Brain microvascular endothelial cell (primary cell): ENCODE data around the gene TUT7.
"Not testable (repeated sequence)": the region's sequence is repeated elsewhere in the genome, so short reads cannot be mapped to it uniquely, and the experiment has no call there.

Experiments
- DNase-seq: peaks from one replicate; pipeline ENCODE4 v3.0.0-alpha.2; 2020
- H3K27ac ChIP-seq: fragments of 250-450 bp; sonication (Bioruptor Pico); 2 replicates; pipeline ENCODE4 v1.5.1; 2020; ENCODE audit warnings: mild to moderate bottlenecking, moderate library complexity
- H3K27me3 ChIP-seq: fragments of 250-450 bp; sonication (Bioruptor Pico); replicated peaks from 2 replicates; pipeline ENCODE4 v1.5.1; 2020; ENCODE audit warnings: mild to moderate bottlenecking
- H3K36me3 ChIP-seq: fragments of 250-450 bp; sonication (Bioruptor Pico); replicated peaks from 2 replicates; pipeline ENCODE4 v1.5.1; 2020; ENCODE audit warnings: mild to moderate bottlenecking
- H3K4me3 ChIP-seq: 2 replicates; pipeline ENCODE4 v1.5.1; 2011; ENCODE audit warnings: low read depth, mild to moderate bottlenecking, control low read depth, low read length, moderate library complexity
- in situ Hi-C: cut with HindIII; loops from 2 replicates; pipeline ENCODE4 v1.10.0; 2017; ENCODE audit warnings: low sequenced_read_pairs, low pct_ligation_motif_present
- TF ChIP-seq, protein P1 (sequence below): IDR thresholded peaks from 2 replicates; pipeline ENCODE4 v1.5.1; 2011; ENCODE audit warnings: low read depth, mild to moderate bottlenecking, moderate library complexity, low read length, control low read depth, inconsistent platforms; ENCODE audit errors: missing control alignments

The TUT7 gene

DNA sequence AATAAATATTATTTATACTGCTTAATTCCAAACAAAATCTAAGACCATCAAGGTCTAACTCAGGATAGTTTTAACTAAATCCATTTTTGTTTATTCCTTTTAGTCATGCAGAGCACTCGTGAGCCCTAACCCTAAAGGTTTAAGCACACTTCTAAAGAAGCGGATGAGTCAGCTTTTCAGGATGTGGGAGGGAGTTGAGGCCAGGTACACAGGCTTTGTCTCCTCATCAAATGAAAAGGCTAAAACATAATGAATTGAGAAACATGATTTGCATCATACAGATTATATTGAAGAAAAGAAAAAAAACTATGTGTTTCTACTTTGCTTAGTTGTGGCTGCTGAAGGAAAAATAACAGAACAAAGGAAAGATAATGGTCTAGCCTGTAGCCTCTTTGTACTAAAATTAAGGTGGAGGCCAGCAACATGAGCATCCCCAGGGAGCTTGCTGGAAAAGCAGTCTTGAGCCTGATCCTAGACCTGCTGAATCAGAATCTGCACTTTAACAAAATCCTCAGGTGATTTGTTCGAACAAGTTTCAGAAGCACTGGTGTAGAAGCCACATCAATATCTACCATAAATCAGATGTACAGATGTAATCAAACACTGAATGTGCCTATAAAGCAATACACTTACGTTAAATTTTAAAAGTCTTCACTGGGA is 50.8 kb downstream of the TUT7 start:
- in situ Hi-C loops: no loop called here

DNA sequence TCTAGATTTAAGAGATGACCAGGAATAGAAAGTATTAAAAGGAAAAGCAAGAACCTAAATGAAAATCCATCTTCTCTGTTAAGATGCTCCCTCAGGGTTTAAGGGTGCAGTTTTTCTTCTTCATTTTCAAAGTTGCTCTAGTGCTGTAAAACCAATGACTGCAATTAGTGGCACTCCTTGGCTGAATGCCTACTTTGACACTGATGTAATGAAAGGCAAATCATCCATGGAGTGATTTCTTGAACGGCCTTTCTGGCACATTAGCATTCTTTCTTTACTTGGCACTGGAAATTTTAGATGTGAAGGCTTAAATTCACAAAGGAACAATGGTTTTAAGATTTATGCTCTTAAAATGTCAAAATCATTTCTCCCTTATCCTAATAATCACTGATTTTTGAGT is 52.5 kb downstream of the TUT7 start:
- in situ Hi-C loops: no loop called here
- Histone ChIP-seq H3K36me3 (peaks cover 60% of the 10 kb centered on the region), H3K27ac (no peak overlapping the region), H3K4me3 (no peak overlapping the region), H3K27me3 (no peaks in the 10 kb centered on the region)
- TF ChIP-seq, protein P1, sequence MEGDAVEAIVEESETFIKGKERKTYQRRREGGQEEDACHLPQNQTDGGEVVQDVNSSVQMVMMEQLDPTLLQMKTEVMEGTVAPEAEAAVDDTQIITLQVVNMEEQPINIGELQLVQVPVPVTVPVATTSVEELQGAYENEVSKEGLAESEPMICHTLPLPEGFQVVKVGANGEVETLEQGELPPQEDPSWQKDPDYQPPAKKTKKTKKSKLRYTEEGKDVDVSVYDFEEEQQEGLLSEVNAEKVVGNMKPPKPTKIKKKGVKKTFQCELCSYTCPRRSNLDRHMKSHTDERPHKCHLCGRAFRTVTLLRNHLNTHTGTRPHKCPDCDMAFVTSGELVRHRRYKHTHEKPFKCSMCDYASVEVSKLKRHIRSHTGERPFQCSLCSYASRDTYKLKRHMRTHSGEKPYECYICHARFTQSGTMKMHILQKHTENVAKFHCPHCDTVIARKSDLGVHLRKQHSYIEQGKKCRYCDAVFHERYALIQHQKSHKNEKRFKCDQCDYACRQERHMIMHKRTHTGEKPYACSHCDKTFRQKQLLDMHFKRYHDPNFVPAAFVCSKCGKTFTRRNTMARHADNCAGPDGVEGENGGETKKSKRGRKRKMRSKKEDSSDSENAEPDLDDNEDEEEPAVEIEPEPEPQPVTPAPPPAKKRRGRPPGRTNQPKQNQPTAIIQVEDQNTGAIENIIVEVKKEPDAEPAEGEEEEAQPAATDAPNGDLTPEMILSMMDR: no peak
- no peak for DNase-seq

More for the DNA sequence above, 50.8 kb downstream of the TUT7 start:
- Histone ChIP-seq H3K27ac (no peak overlapping the region), H3K27me3 (no peaks in the 10 kb centered on the region), H3K36me3 (peaks cover 61% of the 10 kb centered on the region), H3K4me3 (no peak overlapping the region)
- TF ChIP-seq, protein P1: no peak
- DNase-seq: no peak

DNA sequence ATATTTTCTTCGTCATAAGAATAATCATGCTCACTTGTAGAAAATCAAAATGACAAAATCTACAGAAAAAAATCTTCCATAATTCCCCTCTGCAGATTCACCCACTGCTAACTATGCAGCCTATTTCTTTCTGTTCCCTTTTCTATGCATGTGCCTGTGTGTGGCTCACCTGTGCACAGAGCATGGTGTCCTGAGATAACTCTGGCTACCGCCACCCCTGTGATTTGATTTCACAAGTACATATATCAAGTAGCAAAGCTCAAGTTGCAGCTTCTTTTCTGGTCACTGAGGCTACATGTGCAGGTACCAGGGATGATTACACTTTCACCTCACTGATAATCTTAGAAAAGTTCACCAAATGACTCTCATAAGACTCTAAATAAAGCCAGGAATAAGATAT is 53.5 kb downstream of the TUT7 start:
- TF ChIP-seq, protein P1: no peak
- in situ Hi-C loops: no loop called here
- Histone ChIP-seq H3K27me3 (no peaks in the 10 kb centered on the region), H3K36me3 (peaks cover 63% of the 10 kb centered on the region), H3K4me3 (no peak overlapping the region), H3K27ac (no peak overlapping the region)
- DNase-seq: no peak

DNA sequence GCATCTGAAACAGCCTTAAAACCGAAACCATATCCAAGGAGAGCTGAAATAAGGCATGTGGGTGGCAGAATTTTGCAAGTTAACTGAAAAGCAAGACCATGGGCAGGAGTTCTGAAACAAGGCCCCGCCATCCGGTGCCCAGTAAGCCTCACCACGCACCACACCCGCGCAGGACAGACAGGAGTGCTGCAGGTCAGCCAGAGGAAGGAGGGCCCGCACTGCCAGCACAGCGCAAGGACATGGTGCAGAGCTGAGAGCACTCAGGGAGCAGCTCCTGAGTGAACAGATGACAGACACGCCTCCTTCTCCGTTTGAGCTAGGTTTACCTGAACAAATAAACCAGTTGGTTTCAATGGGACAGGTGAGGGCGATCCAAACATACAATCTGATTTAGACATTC is 55.3 kb downstream of the TUT7 start:
- H3K27ac ChIP-seq: no peak overlapping the region
- H3K36me3 ChIP-seq: peaks cover 58% of the 10 kb centered on the region
- no peak overlapping the region for H3K4me3 ChIP-seq
- in situ Hi-C loops: no loop called here
- TF ChIP-seq, protein P1: no peak
- no peaks in the 10 kb centered on the region for H3K27me3 ChIP-seq
- DNase-seq: no peak

DNA sequence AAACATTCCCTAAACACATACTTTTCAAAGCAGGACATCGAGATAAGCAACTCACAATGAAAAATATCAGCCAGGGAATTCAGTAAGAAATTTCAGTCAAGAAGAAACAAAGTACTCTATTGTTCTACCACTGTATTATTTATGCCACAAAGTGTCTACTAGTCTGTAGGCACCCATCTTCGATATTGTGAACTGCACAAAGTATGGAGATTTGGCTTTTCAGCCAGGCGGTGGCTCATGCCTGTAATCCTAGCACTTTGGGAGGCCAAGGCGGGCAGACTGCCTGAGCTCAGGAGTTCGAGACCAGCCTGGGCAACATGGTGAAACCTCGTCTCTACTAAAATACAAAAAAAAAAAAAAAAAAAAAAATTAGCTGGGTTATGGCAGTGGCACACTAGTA is 63.9 kb downstream of the TUT7 start:
- H3K27me3 ChIP-seq, H3K36me3 ChIP-seq, in situ Hi-C loops, H3K27ac ChIP-seq, DNase-seq, H3K4me3 ChIP-seq: not testable (repeated sequence)

DNA sequence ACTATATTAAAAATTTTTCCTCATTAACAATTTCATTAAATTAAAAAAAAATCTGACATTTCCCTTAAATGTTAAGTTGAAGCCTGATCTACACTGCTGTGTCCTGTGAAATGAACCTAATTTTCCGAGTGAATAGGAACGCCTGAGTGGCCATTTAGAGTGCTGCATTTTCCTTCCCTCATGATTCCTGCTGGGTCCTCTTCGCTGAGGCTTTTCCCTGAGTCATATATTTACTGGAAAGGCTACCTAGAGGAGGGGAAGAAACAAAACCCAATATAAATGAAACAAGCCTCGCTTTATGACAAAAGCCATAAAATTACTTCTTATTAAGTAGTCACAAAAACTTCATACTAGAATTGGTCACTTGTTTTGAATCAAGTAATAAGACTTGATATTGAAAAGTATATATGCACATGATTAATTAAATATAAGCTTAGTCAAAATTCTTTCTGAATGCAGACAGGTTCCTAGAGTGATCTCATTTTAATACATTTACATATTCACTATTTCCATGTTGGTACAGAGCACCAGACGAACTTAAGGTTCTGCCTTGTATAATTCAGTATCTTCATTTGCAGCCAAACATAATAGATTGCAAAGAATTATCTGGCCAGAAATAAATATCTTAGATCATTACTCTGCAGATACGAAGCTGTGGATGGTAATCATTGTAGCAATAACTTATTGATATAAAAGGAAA is 65.6 kb downstream of the TUT7 start:
- Histone ChIP-seq H3K36me3 (peaks cover 2% of the 10 kb centered on the region), H3K27ac (no peak overlapping the region), H3K27me3 (no peaks in the 10 kb centered on the region), H3K4me3 (no peak overlapping the region)
- in situ Hi-C loops: no loop called here
- no peak for DNase-seq
- TF ChIP-seq, protein P1: no peak
